NCI-H1694 (cell line): ENCODE results near the gene FAM156A.
"Not testable (repeated sequence)": the region's sequence is repeated elsewhere in the genome, so short reads cannot be mapped to it uniquely, and the experiment has no call there.

Experiments
- DNase-seq: peaks from one replicate; lab custom pipeline; 2025; lab: John Stamatoyannopoulos, UW

Gene FAM156A

GRCh38 chrX:52905531-52905930 is 52.8 kb downstream of the FAM156A start:
- not testable (repeated sequence) for DNase-seq
